Measurements from ENCODE around the gene SHQ1.
"Not testable (repeated sequence)": the region's sequence is repeated elsewhere in the genome, so short reads cannot be mapped to it uniquely, and the experiment has no call there.

SHQ1 gene

GRCh38 chr3:72798552-72799195 lies 49.6 kb downstream of the SHQ1 start:
- no peak for DNase-seq

- DNase-seq = no peak
Measured at GRCh38 chr3:72797773-72798543, 50.3 kb downstream of the SHQ1 start.

GRCh38 chr3:72794079-72794478 lies 54.2 kb downstream of the SHQ1 start:
- no peak for DNase-seq

DNA sequence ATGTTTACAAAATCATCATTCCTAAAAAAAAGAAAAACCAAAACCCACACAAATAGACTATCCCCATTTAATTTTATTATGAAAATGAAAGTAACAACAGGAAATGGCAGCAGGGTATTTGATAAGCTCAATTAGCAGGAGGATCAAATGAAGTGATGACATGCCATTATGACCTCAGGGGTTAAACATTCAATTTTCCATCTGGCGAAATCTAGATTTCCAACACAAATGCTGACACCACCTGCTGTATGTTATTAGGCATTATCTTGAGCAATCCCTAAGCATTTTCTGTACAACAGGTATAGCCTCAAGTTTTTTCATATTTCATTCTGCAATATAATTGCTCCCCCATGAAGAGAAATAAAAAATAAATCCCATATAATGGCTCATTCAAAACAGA lies 57.1 kb downstream of the SHQ1 start:
- DNase-seq = no peak

DNA sequence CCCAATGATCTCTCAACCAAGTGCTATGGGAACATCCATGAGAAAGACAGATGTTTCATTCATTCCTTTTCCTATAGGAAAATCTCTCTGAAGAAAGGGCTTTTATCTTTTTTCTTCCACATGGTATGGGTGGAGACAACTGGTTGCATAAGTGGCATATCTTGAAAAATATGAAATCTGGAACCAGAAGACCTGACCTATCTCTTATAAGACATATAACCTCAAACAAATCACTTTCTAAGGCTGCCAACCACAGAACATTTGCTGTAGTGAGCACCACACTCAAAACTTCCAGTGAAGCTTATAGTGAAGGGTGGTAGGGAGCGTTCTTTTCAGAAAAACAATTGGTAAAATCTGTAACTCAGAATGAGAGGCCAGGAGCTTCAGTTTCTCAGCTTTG lies 58.5 kb downstream of the SHQ1 start:
- no peak for DNase-seq

- DNase-seq = not testable (repeated sequence)
Measured at GRCh38 chr3:72788232-72788631, 60.0 kb downstream of the SHQ1 start.

GRCh38 chr3:72786668-72787067 lies 61.6 kb downstream of the SHQ1 start:
- no peak for DNase-seq

DNA sequence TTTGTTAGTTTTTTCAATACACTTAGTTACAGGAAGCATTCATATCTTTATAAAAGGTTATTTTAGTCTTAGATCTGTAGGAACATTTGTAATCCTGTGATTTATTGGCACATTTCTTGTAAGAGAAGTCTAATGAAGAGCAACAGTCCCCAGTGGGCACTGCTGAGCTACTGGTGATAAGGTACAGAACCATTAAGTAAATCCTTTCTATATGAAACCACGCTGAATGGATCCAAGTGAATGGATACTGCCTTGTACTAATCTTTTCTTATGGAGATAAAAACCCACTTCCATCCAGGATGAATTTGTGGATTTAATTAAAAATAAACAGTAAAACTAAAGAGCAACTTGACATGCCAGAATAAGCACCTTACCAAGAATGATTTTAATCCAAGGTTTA lies 64.0 kb downstream of the SHQ1 start:
- DNase-seq = no peak

- DNase-seq = no peak
Measured at GRCh38 chr3:72782521-72782920, 65.7 kb downstream of the SHQ1 start.

GRCh38 chr3:72769758-72770540 lies 78.3 kb downstream of the SHQ1 start:
- DNase-seq = no peak

DNA sequence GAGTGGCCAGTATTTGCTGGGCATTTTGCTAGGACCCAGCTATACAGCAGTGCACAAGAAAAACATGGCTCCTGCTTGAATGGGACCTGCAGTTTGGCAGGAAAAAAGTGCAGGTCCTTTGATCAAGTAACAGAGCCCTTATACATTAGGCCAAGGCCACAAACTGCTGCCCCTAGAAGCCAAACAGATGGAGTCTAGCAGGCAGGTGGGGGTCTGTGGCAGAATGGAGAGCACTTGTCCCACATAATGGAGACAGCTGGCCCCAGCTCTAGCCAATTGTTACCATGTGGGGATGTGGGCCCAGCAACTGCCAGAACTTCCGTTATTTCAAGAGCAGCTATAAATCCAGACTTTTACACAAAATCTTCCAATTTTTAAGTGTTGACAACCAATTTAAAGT lies 79.3 kb downstream of the SHQ1 start:
- no peak for DNase-seq

DNA sequence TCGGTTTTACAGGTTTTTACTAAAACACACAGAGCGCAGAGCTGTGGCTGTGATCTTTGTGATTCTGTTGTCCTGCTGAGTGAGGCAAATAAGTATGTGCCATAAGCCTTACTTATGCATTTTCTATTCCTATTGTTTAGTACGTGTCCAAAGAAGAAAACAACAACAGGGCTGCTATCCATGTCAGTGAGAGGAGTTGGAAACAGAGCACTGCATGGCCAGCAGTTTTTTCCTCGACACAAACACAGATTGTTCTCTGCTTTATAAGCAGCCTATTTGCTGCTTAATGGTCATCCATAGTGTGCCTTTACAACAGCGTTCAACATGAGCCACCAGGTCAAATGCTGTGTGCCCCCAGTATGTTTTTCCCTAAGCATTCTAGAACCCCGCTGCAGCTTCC lies 79.8 kb downstream of the SHQ1 start:
- DNase-seq = no peak

- DNase-seq = no peak
Measured at GRCh38 chr3:72768006-72768441, 80.2 kb downstream of the SHQ1 start.

- no peak for DNase-seq
Measured at GRCh38 chr3:72766866-72767265, 81.4 kb downstream of the SHQ1 start.

- no peak for DNase-seq
Measured at GRCh38 chr3:72763751-72764440, 84.3 kb downstream of the SHQ1 start.

DNA sequence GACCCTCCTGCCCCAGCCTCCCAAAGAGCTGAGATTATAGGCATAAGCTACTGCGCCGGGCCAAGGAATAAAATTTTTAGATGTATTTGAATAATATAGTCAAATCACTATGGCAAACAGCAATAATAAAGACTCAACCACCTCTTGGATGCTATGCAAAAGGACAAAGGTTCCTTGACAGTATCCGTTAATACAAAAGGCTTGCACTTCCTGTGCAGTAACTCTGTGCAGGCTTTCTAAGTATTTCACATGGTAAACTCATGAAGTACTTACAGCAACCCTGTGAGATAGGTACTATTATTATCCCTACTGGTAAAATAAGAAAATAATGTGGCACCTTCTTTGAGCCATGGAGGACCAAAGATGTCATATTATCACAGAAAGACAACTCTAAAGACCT lies 86.8 kb downstream of the SHQ1 start:
- DNase-seq = no peak

GRCh38 chr3:72760225-72760624 lies 88.0 kb downstream of the SHQ1 start:
- DNase-seq = no peak

DNA sequence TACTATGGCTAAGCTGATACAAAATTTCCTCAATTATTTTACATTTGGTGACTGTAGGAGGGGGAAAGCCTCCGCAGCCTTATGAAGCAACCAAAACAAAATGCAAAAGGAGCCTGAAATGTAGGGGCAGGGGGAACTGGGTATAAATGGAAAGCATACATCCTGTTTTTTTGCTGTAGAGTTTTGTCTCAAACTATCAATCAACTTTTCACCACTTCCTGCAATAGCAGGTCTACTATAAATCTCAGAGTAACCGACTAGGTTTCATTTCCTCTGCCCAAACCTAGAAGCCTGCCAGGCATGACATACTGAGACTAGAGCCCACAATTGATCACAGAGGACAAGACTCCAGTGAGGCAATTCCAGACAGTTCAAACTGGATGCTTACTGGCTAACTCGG lies 91.3 kb downstream of the SHQ1 start:
- peak; percentile 6 to 11 for DNase-seq

DNA sequence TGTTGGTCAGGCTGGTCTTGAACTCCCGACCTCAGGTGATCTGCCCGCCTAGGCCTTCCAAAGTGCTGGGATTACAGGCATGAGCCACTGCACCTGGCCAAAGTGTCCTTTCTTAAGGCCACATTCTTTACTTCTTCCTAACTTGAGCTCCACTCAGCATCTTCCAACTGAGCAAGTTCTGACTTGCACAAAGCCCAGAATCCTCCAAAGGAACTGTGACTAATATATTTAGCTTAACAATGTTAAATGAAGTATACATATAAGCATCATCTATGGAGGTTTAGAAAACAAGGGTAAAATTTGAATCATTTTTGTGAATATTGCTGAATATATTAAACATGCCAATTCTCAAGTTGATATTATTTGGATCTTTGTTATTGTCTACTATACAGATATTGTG lies 93.7 kb downstream of the SHQ1 start:
- DNase-seq = no peak

DNA sequence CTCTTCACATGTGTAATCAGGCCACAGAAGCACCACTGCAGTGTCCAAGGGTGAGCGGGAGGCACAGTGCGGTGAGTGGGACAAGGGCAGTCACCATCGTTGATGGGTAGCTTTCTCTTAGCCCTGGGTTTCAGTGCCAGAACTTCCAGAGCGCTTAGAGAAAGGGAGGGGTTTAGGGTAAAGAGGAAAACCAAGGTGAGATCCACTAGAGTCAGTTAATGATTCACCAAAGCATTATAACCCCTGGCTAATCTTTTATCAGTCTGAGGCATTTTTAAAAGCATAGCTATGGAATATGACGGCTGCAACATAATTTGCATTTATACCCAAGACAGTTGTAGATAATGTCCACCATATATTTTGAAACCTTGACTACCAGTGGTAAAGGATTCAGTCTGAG lies 94.8 kb downstream of the SHQ1 start:
- DNase-seq = no peak

DNA sequence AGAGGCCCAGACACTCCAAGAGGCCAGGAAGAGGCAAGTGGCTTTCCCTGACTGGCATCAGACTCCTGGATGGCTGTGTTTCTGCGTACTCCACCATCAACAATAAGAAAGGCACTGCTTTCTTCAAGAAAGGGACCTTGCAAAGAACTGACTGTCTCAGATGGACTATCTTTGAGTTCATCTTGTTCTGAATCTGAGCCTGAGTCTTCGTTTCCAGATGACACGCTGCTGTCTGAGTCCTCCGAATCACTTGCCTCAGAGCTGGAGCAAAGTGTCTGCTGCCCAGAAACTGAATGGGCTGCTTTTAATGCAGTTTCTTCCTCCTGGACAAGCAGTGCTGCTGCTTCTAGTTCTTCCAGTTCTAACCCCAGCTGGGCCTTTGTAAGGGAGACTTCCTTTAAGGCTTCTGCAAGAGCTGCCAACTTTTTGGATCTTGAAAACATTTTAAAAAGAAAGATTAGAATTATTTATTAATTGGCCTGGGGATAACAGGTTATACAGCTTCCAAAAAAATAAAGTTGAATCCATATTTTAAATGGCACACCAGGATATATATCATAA lies 97.8 kb downstream of the SHQ1 start:
- DNase-seq = no peak

DNA sequence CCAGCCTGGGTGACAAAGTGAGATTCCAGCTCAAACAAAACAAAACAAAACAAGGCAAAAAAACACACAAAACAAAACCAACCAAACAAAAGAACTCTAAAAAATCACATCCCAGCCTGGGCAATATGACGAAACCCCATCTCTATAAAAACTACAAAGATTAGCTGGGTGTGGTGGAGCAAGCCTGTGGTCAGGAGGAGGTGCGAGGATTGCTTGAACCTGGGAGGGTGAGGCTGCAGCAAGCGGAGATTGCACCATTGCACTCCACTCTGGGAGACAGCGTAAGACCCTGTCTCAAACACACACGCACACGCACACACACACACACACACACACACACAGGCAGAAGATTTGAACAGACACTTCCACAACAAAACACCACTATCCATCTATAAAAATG lies 99.6 kb downstream of the SHQ1 start:
- no peak for DNase-seq

All from activated CD4-positive, alpha-beta T cell treated with anti-CD3 and anti-CD28 coated beads, Interleukin-2, amount 50 U/mL, for 4 hours (primary cell).